ENCODE measurements around the gene MOK.

DNA sequence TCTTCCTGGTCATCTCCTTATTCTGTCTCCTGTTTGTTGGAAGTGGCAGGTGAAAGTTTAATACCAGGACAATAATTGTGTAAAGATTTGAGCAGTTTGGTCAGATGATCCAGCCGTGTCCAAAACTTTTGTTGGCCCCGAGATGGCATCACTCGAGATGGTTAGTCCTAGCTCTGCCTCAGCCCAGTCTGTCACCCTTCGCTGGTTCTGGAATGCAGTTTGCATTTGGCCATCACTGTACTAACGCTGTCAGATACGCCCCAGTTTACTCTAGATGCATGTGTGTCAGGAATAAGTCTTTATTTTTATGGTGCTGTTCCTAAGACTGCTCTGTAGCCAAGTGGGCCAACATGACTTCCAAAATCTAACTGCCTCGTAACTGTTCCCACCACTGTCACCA, 79.6 kb downstream of the MOK start:
- TF ChIP-seq, protein P1, sequence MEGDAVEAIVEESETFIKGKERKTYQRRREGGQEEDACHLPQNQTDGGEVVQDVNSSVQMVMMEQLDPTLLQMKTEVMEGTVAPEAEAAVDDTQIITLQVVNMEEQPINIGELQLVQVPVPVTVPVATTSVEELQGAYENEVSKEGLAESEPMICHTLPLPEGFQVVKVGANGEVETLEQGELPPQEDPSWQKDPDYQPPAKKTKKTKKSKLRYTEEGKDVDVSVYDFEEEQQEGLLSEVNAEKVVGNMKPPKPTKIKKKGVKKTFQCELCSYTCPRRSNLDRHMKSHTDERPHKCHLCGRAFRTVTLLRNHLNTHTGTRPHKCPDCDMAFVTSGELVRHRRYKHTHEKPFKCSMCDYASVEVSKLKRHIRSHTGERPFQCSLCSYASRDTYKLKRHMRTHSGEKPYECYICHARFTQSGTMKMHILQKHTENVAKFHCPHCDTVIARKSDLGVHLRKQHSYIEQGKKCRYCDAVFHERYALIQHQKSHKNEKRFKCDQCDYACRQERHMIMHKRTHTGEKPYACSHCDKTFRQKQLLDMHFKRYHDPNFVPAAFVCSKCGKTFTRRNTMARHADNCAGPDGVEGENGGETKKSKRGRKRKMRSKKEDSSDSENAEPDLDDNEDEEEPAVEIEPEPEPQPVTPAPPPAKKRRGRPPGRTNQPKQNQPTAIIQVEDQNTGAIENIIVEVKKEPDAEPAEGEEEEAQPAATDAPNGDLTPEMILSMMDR (IDR thresholded peaks at IDR 0.05) = no peak
- TF ChIP-seq POLR2A (IDR thresholded peaks at IDR 0.05) = no peak
